Kidney (tissue), 14 donors: ENCODE results near the gene GDPD5. TPM values are rescaled to one million over a fixed set of nuclear protein-coding genes. Genes with fewer than 3 reads are reported as not detected.

Source experiments
- DNase-seq, 5 donors: peaks; one replicate each; pipeline ENCODE4 v3.0.0-alpha.2; 2013 to 2020
- FAIRE-seq: peaks from 2 replicates; lab custom pipeline; 2012; peaks lifted over from hg19 to GRCh38; lab: Jason Lieb, UNC
- H3K27ac ChIP-seq, 2 donors: one replicate each; pipeline ENCODE4 v1.7.0; 2013; ENCODE audit warnings: low read depth in 2 of 2, low read length in 2 of 2, inconsistent platforms in 1 of 2
- H3K27me3 ChIP-seq: one replicate; pipeline ENCODE4 v1.7.1; 2013; ENCODE audit warnings: low read length, inconsistent platforms; ENCODE audit not compliant: control insufficient read depth, insufficient read depth
- H3K36me3 ChIP-seq, 3 donors: one replicate each; pipeline versions ENCODE4 v1.7.0 to v1.7.1; 2013; ENCODE audit warnings: low read length in 3 of 3, control low read depth in 1 of 3, inconsistent platforms in 1 of 3; ENCODE audit not compliant: insufficient read depth in 3 of 3, control insufficient read depth in 2 of 3
- H3K4me1 ChIP-seq, 3 donors: one replicate each; pipeline versions ENCODE4 v1.7.0 to v1.7.1; 2013; ENCODE audit warnings: low read length in 3 of 3, inconsistent platforms in 1 of 3, low read depth in 1 of 3; ENCODE audit not compliant: control insufficient read depth in 2 of 3, insufficient read depth in 2 of 3
- H3K4me3 ChIP-seq, 3 donors: one replicate each; pipeline versions ENCODE4 v1.7.0 to v1.8.1; 2013; ENCODE audit warnings: low read length in 3 of 3, control low read depth in 1 of 3, inconsistent platforms in 1 of 3
- H3K9ac ChIP-seq, 3 donors: one replicate each; pipeline versions ENCODE4 v1.7.0 to v1.7.1; 2013; ENCODE audit warnings: low read length in 3 of 3, control low read depth in 1 of 3, inconsistent platforms in 1 of 3
- H3K9me3 ChIP-seq, 3 donors: one replicate each; pipeline versions ENCODE4 v1.7.0 to v1.7.1; 2013; ENCODE audit warnings: low read length in 3 of 3, control low read depth in 1 of 3, inconsistent platforms in 1 of 3; ENCODE audit not compliant: control insufficient read depth in 2 of 3, insufficient read depth in 1 of 3
- intact Hi-C: fragments of 100-400 bp; cut with DNase I; formaldehyde crosslinking; loops from one replicate; pipeline ENCODE4 v1.11.1; 2022
- polyA plus RNA-seq: library from polyadenylated mRNA; stranded (reverse); fragments of 350-450 nt; fragmentation: Illumina TruSeq; extraction: RNeasy Lipid Tissue Mini Kit (QIAGEN cat#74804); gene quantifications from one replicate; pipeline ENCODE4 v1.2.3, GENCODE V29; 2014; ENCODE audit warnings: low read depth, low replicate concordance; ENCODE audit not compliant: insufficient read depth
- total RNA-seq: library from RNA; stranded (reverse); fragmentation: NEBNext Ultra II Directional; extraction: Animal tissue kit (Norgen Biotek cat#: 25700); gene quantifications from one replicate; pipeline ENCODE4 v1.2.1, GENCODE V29; 2021
- TF ChIP-seq, protein P1 (sequence below): IDR thresholded peaks from 3 replicates; pipeline ENCODE4 v1.5.1; 2012; ENCODE audit warnings: mild to moderate bottlenecking, moderate library complexity, borderline replicate concordance; ENCODE audit not compliant: insufficient read depth; ENCODE audit errors: extremely low read depth
- donor health status: control.
- donor health status: control.
- donor health status: control.
- donor health status: control.
- donor health status: control.
- donor health status: DM: yes; HTN: yes; CAD: no.
- donor health status: Normal renal cell carcinoma (clear cell type).

Gene GDPD5
- total and polyA plus RNA-seq, 2 donors from 2014 or later = 3.9 to 11.4 TPM

DNA sequence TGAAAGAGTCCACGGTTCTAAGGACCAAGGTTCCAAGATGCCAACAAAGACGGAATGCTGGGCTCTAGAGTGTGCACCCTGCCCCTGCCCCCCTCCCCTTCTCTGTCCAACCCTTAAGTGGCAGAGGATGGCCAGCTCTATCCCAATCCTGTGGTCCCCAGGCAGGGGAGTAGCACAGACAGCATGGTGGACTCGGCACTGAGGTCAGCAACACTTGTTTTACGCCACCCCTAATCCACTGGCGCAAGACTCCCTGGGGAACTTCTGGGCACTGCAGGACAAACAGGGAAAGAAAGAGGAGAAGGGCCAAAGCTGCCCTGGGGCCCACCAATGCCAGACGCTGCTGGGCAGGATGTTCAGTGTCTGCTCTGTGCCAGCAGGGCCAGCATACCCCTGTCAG is 18.9 kb downstream of the GDPD5 start:
- Histone ChIP-seq H3K27ac (no peak overlapping the region), H3K27me3 (no peaks in the 10 kb centered on the region), H3K4me1 (peaks cover 0 to 7% (median 5%) of the 10 kb centered on the region in 3 donors), H3K9me3 (no peaks in the 10 kb centered on the region), H3K9ac (no peak overlapping the region), H3K4me3 (no peak overlapping the region), H3K36me3 (no peaks in the 10 kb centered on the region)
- TF ChIP-seq, protein P1, sequence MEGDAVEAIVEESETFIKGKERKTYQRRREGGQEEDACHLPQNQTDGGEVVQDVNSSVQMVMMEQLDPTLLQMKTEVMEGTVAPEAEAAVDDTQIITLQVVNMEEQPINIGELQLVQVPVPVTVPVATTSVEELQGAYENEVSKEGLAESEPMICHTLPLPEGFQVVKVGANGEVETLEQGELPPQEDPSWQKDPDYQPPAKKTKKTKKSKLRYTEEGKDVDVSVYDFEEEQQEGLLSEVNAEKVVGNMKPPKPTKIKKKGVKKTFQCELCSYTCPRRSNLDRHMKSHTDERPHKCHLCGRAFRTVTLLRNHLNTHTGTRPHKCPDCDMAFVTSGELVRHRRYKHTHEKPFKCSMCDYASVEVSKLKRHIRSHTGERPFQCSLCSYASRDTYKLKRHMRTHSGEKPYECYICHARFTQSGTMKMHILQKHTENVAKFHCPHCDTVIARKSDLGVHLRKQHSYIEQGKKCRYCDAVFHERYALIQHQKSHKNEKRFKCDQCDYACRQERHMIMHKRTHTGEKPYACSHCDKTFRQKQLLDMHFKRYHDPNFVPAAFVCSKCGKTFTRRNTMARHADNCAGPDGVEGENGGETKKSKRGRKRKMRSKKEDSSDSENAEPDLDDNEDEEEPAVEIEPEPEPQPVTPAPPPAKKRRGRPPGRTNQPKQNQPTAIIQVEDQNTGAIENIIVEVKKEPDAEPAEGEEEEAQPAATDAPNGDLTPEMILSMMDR = no peak
- FAIRE-seq = no peak
- intact Hi-C loops = no loop called here
- no peak for DNase-seq

DNA sequence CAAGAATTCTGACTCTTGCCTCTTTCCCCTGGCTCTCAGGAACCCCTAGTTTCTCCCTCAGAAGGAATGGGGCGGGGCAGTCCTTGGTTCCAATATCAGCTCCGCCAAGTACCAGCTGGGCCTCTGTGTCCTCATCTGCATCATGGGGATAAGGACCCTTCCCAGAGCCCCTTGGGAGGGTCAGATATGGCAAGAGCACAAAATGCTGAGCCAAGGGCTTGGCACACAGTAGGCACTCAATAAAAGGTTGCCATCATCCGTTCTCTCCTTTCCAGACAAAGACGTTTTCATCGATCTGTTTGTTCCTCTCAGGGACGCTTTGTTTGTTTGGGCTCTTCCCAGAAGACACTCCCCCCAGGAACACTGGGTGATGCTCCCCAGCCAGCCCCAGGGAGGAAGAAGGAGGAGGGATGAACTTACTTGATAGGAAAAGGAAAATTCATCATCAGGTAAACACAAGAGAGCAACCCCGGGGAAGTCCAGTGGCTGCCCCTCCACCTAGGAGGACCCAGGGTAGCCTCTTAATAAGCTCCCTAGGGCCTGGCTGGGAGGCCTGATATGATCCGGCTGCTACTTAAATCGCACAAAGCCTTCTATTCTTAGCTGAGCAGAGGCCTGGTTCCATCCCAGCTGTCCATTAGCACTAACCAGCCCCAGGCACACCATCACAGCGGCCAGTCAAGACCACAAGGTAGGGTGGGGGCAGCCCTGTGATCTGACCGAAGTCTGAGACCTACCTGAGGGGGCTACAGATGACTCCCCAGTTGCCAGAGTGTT is 19.6 kb downstream of the GDPD5 start:
- H3K9me3 ChIP-seq = no peaks in the 10 kb centered on the region
- H3K4me1 ChIP-seq = peaks cover 0 to 7% (median 5%) of the 10 kb centered on the region in 3 donors
- H3K27me3 ChIP-seq = no peaks in the 10 kb centered on the region
- no peaks in the 10 kb centered on the region for H3K36me3 ChIP-seq
- no peak overlapping the region for H3K9ac ChIP-seq
- FAIRE-seq = no peak
- peak in 2 of 5 donors; percentile 67 to 80 for DNase-seq
- TF ChIP-seq, protein P1 = no peak
- intact Hi-C loops = no loop called here
- no peak overlapping the region for H3K4me3 ChIP-seq
- H3K27ac ChIP-seq = no peak overlapping the region

DNA sequence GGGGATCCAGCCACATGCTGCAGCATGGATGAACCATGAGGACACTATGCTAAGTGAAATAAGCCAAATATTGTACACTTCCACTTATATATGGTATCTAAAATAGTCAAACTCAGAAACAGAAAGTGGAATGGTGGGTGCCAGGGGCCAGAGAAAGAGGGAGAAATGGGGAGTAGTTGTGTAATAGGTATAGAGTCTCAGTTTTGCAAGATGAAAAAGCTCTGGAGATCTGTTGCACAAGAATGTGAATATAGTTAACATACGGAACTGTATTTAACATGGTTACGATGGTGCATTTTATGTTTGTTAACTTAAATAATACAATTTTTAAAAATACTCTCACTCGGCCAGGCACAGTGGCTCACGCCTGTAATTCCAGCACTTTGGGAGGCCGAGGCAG is 21.2 kb downstream of the GDPD5 start:
- no peak overlapping the region for H3K9ac ChIP-seq
- H3K4me1 ChIP-seq = peaks cover 0 to 7% (median 5%) of the 10 kb centered on the region in 3 donors
- TF ChIP-seq, protein P1 = no peak
- no peak overlapping the region for H3K4me3 ChIP-seq
- H3K9me3 ChIP-seq = no peaks in the 10 kb centered on the region
- H3K27me3 ChIP-seq = no peaks in the 10 kb centered on the region
- DNase-seq (no peak), FAIRE-seq (no peak)
- intact Hi-C loops = no loop called here
- no peaks in the 10 kb centered on the region for H3K36me3 ChIP-seq
- no peak overlapping the region for H3K27ac ChIP-seq
